ENCODE measurements around the gene MRPL18.
"Not testable (repeated sequence)": the region's sequence is repeated elsewhere in the genome, so short reads cannot be mapped to it uniquely, and the experiment has no call there.

The MRPL18 gene

GRCh38 chr6:159777240-159777904 lies 12.9 kb upstream of the MRPL18 start:
- DNase-seq (ENCODE audit: low read depth), result no peak

GRCh38 chr6:159778131-159778530 lies 12.1 kb upstream of the MRPL18 start:
- DNase-seq (ENCODE audit: low read depth), result no peak

GRCh38 chr6:159778542-159779103 lies 11.6 kb upstream of the MRPL18 start:
- no peak for DNase-seq (ENCODE audit: low read depth)

GRCh38 chr6:159788276-159788675 lies 2.0 kb upstream of the MRPL18 start:
- DNase-seq (ENCODE audit: low read depth), result no peak

- DNase-seq (ENCODE audit: low read depth), result no peak
Measured at GRCh38 chr6:159788753-159789376, 1.4 kb upstream of the MRPL18 start.

GRCh38 chr6:159789377-159790148 lies 704 bp upstream of the MRPL18 start, which contains the start of gene TCP1:
Gene TCP1, minus strand, starts transcription at chr6:159789602. Its CDS starts 134 bp downstream, at chr6:159789468.
- peak; percentile 99 for DNase-seq (ENCODE audit: low read depth)

- no peak for DNase-seq (ENCODE audit: low read depth)
Measured at GRCh38 chr6:159790956-159791598, 810 bp downstream of the MRPL18 start.

- DNase-seq (ENCODE audit: low read depth), result not testable (repeated sequence)
Measured at GRCh38 chr6:159794976-159795375, 4.7 kb downstream of the MRPL18 start.

GRCh38 chr6:159797554-159797953 lies 7.3 kb downstream of the MRPL18 start:
- DNase-seq (ENCODE audit: low read depth), result no peak

- no peak for DNase-seq (ENCODE audit: low read depth)
Measured at GRCh38 chr6:159800141-159800865, 10.0 kb downstream of the MRPL18 start, which contains the start of gene PNLDC1. Gene PNLDC1, plus strand, starts transcription at chr6:159800276. Its CDS starts 32 bp downstream, at chr6:159800308.

GRCh38 chr6:159801935-159802334 lies 11.7 kb downstream of the MRPL18 start:
- no peak for DNase-seq (ENCODE audit: low read depth)

GRCh38 chr6:159804504-159804903 lies 14.2 kb downstream of the MRPL18 start:
- no peak for DNase-seq (ENCODE audit: low read depth)

GRCh38 chr6:159805440-159806020 lies 15.3 kb downstream of the MRPL18 start:
- DNase-seq (ENCODE audit: low read depth), result no peak

GRCh38 chr6:159806021-159806458 lies 15.8 kb downstream of the MRPL18 start:
- no peak for DNase-seq (ENCODE audit: low read depth)

- no peak for DNase-seq (ENCODE audit: low read depth)
Measured at GRCh38 chr6:159807150-159807858, 17.0 kb downstream of the MRPL18 start.

- DNase-seq (ENCODE audit: low read depth), result no peak
Measured at GRCh38 chr6:159808647-159809046, 18.4 kb downstream of the MRPL18 start.

- DNase-seq (ENCODE audit: low read depth), result no peak
Measured at GRCh38 chr6:159809149-159809548, 18.9 kb downstream of the MRPL18 start.

GRCh38 chr6:159813781-159814180 lies 23.5 kb downstream of the MRPL18 start:
- no peak for DNase-seq (ENCODE audit: low read depth)

- no peak for DNase-seq (ENCODE audit: low read depth)
Measured at GRCh38 chr6:159815410-159815809, 25.1 kb downstream of the MRPL18 start.

- not testable (repeated sequence) for DNase-seq (ENCODE audit: low read depth)
Measured at GRCh38 chr6:159816775-159817174, 26.5 kb downstream of the MRPL18 start.

Measured in stimulated activated CD8-positive, alpha-beta memory T cell treated with anti-CD3 and anti-CD28 coated beads, Interleukin-7, amount 100 ng/mL, for 24 hours (primary cell).